K562 (cell line): Measurements from ENCODE around the gene TP63. TPM values are rescaled to one million over a fixed set of nuclear protein-coding genes. Genes with fewer than 3 reads are reported as not detected.

Experiments
- ATAC-seq: fragments of 200-7000 bp; cut with Tn5 transposase; 3 replicates; pipeline ENCODE4 v1.9.1; 2020; ENCODE audit warnings: moderate library complexity
- BruUV-seq: library from RNA; stranded (reverse); fragments of 400-500 nt; replicated peaks from 2 replicates; lab custom pipeline; 2021; lab: Mats Ljungman, UMichigan
- CTCF ChIA-PET: fragments of 300-600 bp; formaldehyde crosslinking; extraction: SDS; loops from one replicate; lab custom pipeline; 2021; ENCODE audit warnings: low intra/inter-chr PET ratio; lab: Yijun Ruan, JAX
- POLR2A ChIA-PET: fragments of 300-600, 350-650 bp; sonication (Branson Sonifier 250); formaldehyde crosslinking; extraction: SDS; loops from one replicate; lab custom pipeline; 2021; ENCODE audit warnings: antibody characterized with exemption, inconsistent platforms; lab: Yijun Ruan, JAX
- DNase-seq, 4 experiments: peaks; one replicate each; pipeline versions ENCODE4 v3.0.0 to v3.0.0-alpha.2; 2011 to 2018; ENCODE audit warnings: low spot score in 3 of 4, mixed read lengths in 3 of 4; ENCODE audit errors: extremely low read depth in 1 of 4
- FAIRE-seq: peaks from 2 replicates; lab custom pipeline; 2011; peaks lifted over from hg19 to GRCh38; lab: Jason Lieb, UNC
- H2AFZ ChIP-seq: 2 replicates; pipeline ENCODE4 v1.6.0; 2011; ENCODE audit warnings: low read depth, low read length, control low read depth, inconsistent platforms
- H3K27ac ChIP-seq: fragments of 200-600 bp; 3 replicates; pipeline ENCODE4 v1.8.0; 2011; ENCODE audit warnings: low read depth, mild to moderate bottlenecking, control low read depth, inconsistent platforms, low read length, moderate library complexity, mixed read lengths; ENCODE audit errors: extremely low read depth
- H3K27me3 ChIP-seq, 2 experiments: fragments of 300-600 bp in 1 of 2; 2 replicates in 1 of 2; 3 replicates in 1 of 2; pipeline versions ENCODE4 v1.6.0 to v1.8.0; 2011; ENCODE audit warnings: inconsistent platforms in 2 of 2, low read length in 2 of 2, mild to moderate bottlenecking in 1 of 2, mixed read lengths in 1 of 2, moderate library complexity in 1 of 2; ENCODE audit not compliant: control insufficient read depth in 2 of 2, insufficient read depth in 2 of 2
- H3K36me3 ChIP-seq: fragments of 300-600 bp; 3 replicates; pipeline ENCODE4 v1.8.0; 2011; ENCODE audit warnings: mild to moderate bottlenecking, low read length, inconsistent platforms; ENCODE audit not compliant: control insufficient read depth, insufficient read depth
- H3K4me1 ChIP-seq, 2 experiments: fragments of 200-600 bp in 1 of 2; replicated peaks in 1 of 2; 2 replicates in 1 of 2; 3 replicates in 1 of 2; pipeline versions ENCODE4 v1.5.1 to v1.8.0; 2011; ENCODE audit warnings: inconsistent platforms in 2 of 2, low read length in 2 of 2, mild to moderate bottlenecking in 1 of 2, mixed read lengths in 1 of 2, moderate library complexity in 1 of 2; ENCODE audit not compliant: control insufficient read depth in 2 of 2, insufficient read depth in 2 of 2
- H3K4me2 ChIP-seq: 2 replicates; pipeline ENCODE4 v1.6.1; 2011; ENCODE audit warnings: low read length, control low read depth, inconsistent platforms, mixed read lengths; ENCODE audit not compliant: insufficient read depth
- H3K4me3 ChIP-seq: fragments of 200-600 bp; sonication (generic), shearing (Covaris generic); 2 replicates; pipeline ENCODE4 v1.5.1; 2016; ENCODE audit warnings: control low read depth, inconsistent platforms
- H3K79me2 ChIP-seq: fragments of 200-600 bp; 3 replicates; pipeline ENCODE4 v1.8.0; 2011; ENCODE audit warnings: low read length, inconsistent platforms; ENCODE audit not compliant: control insufficient read depth, insufficient read depth
- H3K9ac ChIP-seq, 2 experiments: 2 replicates each; pipeline versions ENCODE4 v1.6.0 to v1.6.1; 2011; ENCODE audit warnings: low read depth in 2 of 2, low read length in 2 of 2, control low read depth in 1 of 2, inconsistent platforms in 1 of 2, mild to moderate bottlenecking in 1 of 2, mixed read lengths in 1 of 2; ENCODE audit not compliant: insufficient read depth in 1 of 2
- H3K9me1 ChIP-seq: one replicate; pipeline ENCODE4 v1.6.0; 2011; ENCODE audit warnings: inconsistent platforms, mild to moderate bottlenecking, low read length, moderate library complexity; ENCODE audit not compliant: control insufficient read depth, insufficient read depth
- H3K9me3 ChIP-seq: replicated peaks from 2 replicates; pipeline ENCODE4 v1.5.1; 2011; ENCODE audit warnings: low read depth, low read length, inconsistent platforms; ENCODE audit not compliant: control insufficient read depth, insufficient read depth
- H4K20me1 ChIP-seq: replicated peaks from 2 replicates; pipeline ENCODE4 v1.6.1; 2011; ENCODE audit warnings: low read length, inconsistent platforms, mixed read lengths; ENCODE audit not compliant: control insufficient read depth, insufficient read depth
- CTBP1 ChIP-seq: fragments of 450-650 bp; IDR thresholded peaks from 2 replicates; pipeline ENCODE4 v1.6.1; 2016; ENCODE audit warnings: borderline replicate concordance
- E2F6 ChIP-seq, 2 experiments: IDR thresholded peaks; 2 replicates each; pipeline ENCODE4 v1.6.1; 2011; ENCODE audit warnings: borderline replicate concordance in 1 of 2, control low read depth in 1 of 2, low read depth in 1 of 2, low read length in 1 of 2, mild to moderate bottlenecking in 1 of 2, mixed read lengths in 1 of 2, moderate library complexity in 1 of 2; ENCODE audit not compliant: insufficient read depth in 1 of 2, insufficient read length in 1 of 2, poor library complexity in 1 of 2, severe bottlenecking in 1 of 2; ENCODE audit errors: extremely low read depth in 1 of 2
- ERF ChIP-seq: fragments of 450-650 bp; formaldehyde crosslinking; IDR thresholded peaks from 2 replicates; pipeline ENCODE4 v1.4.0; 2020; ENCODE audit warnings: mild to moderate bottlenecking, mixed read lengths
- KLF6 ChIP-seq: fragments of 250-450 bp; sonication (Bioruptor Pico); IDR thresholded peaks from 2 replicates; pipeline ENCODE4 v1.4.0; 2020; ENCODE audit warnings: mild to moderate bottlenecking, moderate library complexity, borderline replicate concordance
- PCBP1 ChIP-seq: fragments of 200-400 bp; formaldehyde crosslinking; IDR thresholded peaks from 2 replicates; pipeline ENCODE4 v1.6.1; 2018; ENCODE audit warnings: mild to moderate bottlenecking, low read depth, low read length; ENCODE audit not compliant: poor library complexity, severe bottlenecking
- PRDM10 ChIP-seq: fragments of 450-650 bp; IDR thresholded peaks from 2 replicates; pipeline ENCODE4 v1.6.1; 2018; ENCODE audit not compliant: partially characterized antibody
- RBBP5 ChIP-seq: fragments of 200-600 bp; sonication (generic); IDR thresholded peaks from 2 replicates; pipeline ENCODE4 v1.6.1; 2012; ENCODE audit warnings: borderline replicate concordance, mild to moderate bottlenecking, low read length, control low read depth, inconsistent platforms; ENCODE audit not compliant: insufficient read depth, poor library complexity, severe bottlenecking
- TCF15 ChIP-seq: fragments of 250-450 bp; sonication (Bioruptor Pico); IDR thresholded peaks from 2 replicates; pipeline ENCODE4 v1.8.0; 2022; ENCODE audit warnings: moderate library complexity, mild to moderate bottlenecking, inconsistent platforms
- USF1 ChIP-seq: sonication (generic); formaldehyde crosslinking; IDR thresholded peaks from 2 replicates; pipeline ENCODE4 v1.9.0; 2022; ENCODE audit warnings: mild to moderate bottlenecking, missing genetic modification reagents
- ZBTB2 ChIP-seq: fragments of 450-650 bp; IDR thresholded peaks from 2 replicates; pipeline ENCODE4 v1.6.1; 2016; ENCODE audit warnings: antibody characterized with exemption
- ZHX1 ChIP-seq: fragments of 150-350 bp; conservative IDR thresholded peaks from 2 replicates; pipeline ENCODE4 v1.6.1; 2014; ENCODE audit warnings: low read length
- WGBS: fragments of 100-300 bp; shearing (Covaris generic); methylation state at CpG from one replicate; pipeline ENCODE4 v1.1.6; 2016; ENCODE audit warnings: low coverage, mixed read lengths; ENCODE audit not compliant: insufficient coverage; ENCODE audit errors: missing lambda C conversion rate; 5-methylcytosine and 5-hydroxymethylcytosine counted together
- in situ Hi-C: fragments of 300-500 bp; cut with MboI; formaldehyde crosslinking; loops from 4 replicates; pipeline ENCODE4 v1.15.0; 2018; ENCODE audit warnings: inconsistent platforms, mixed read lengths
- intact Hi-C: fragments of 100-400 bp; cut with micrococcal nuclease; formaldehyde crosslinking; loops from 2 replicates; pipeline ENCODE4 v1.14.2; 2022
- polyA plus RNA-seq, 8 experiments: library from polyadenylated mRNA; depleted of rRNA in 4 of 8; stranded (reverse) in 5 of 8; unstranded in 3 of 8; fragments of >200 nt; fragmentation: Nextera tagmentation in 2 of 8; fragmentation: Illumina TruSeq in 1 of 8; extraction: Ambion mirVana in 2 of 8; extraction: Trizol in 1 of 8; gene quantifications; 2 replicates each; pipeline versions ENCODE4 v1.2.1 to v1.2.3, GENCODE V29; 2011 to 2014; ENCODE audit warnings: inconsistent platforms in 1 of 8, missing spikeins in 1 of 8
- total RNA-seq, 7 experiments: library from RNA; depleted of rRNA in 6 of 7; stranded (reverse); fragments of >200 nt in 6 of 7; fragmentation: Illumina TruSeq in 2 of 7; extraction: Trizol in 2 of 7; gene quantifications; 2 replicates each; pipeline versions ENCODE4 v1.2.1 to v1.2.3, GENCODE V29; 2011 to 2021; ENCODE audit warnings: low replicate concordance in 1 of 7

The TP63 gene
- total and polyA plus RNA-seq, 9 of the 15 experiments (the other 6 are each of a cell fraction or from before 2014, with no cell fraction given): 0.32 to 1.4 (median 0.50) TPM

- ATAC-seq (no peak), FAIRE-seq (no peak), DNase-seq (no peak)
- no TSS peak for BruUV-seq
- Histone ChIP-seq H3K9ac (no peak overlapping the region), H3K9me3 (no peaks in the 10 kb centered on the region), H4K20me1 (no peaks in the 10 kb centered on the region), H3K4me3 (no peak overlapping the region), H3K9me1 (no peaks in the 10 kb centered on the region), H3K4me2 (no peak overlapping the region), H3K27me3 (no peaks in the 10 kb centered on the region), H3K27ac (no peak overlapping the region), H3K36me3 (no peaks in the 10 kb centered on the region), H3K79me2 (no peaks in the 10 kb centered on the region), H2AFZ (no peak overlapping the region), H3K4me1 (no peaks in the 10 kb centered on the region)
- in situ Hi-C loops: no loop called here
- POLR2A ChIA-PET: no interaction called here
- no peak for TF ChIP-seq ERF
- TF ChIP-seq PRDM10: no peak
- TF ChIP-seq CTBP1: no peak
- TF ChIP-seq KLF6: no peak
- TF ChIP-seq ZBTB2: no peak
- TF ChIP-seq RBBP5: no peak
- TF ChIP-seq E2F6 (IDR thresholded peaks at IDR 0.05; ENCODE audit: borderline replicate concordance in 1 of 2, extremely low read depth in 1 of 2, insufficient read depth in 1 of 2, insufficient read length in 1 of 2, low read depth in 1 of 2, low read length in 1 of 2, poor library complexity in 1 of 2, severe bottlenecking in 1 of 2): no peak
- TF ChIP-seq PCBP1: no peak
- no peak for TF ChIP-seq TCF15
- no peak for TF ChIP-seq USF1
- TF ChIP-seq ZHX1: no peak
- 0% methylated on average over 3 of the region's 3 CpGs for WGBS
- intact Hi-C loops: no loop called here
- CTCF ChIA-PET: no interaction called here
These were observed 148.0 kb downstream of the TP63 start for GRCh38 chr3:189779166-189779565.
